Osteocyte (in vitro differentiated cells): ENCODE data around the gene CD6. TPM values are rescaled to one million over a fixed set of nuclear protein-coding genes. Genes with fewer than 3 reads are reported as not detected.

Source experiments
- DNase-seq: peaks from one replicate; pipeline ENCODE4 v3.0.0; 2021; ENCODE audit warnings: mixed read lengths; ENCODE audit not compliant: unreplicated experiment; ENCODE audit errors: extremely low spot score
- H3K27ac Mint-ChIP-seq: one replicate; pipeline ENCODE4 v1.8.0; 2021; ENCODE audit warnings: mild to moderate bottlenecking, mixed read lengths; ENCODE audit not compliant: unreplicated experiment
- H3K27me3 Mint-ChIP-seq: one replicate; pipeline ENCODE4 v1.8.0; 2021; ENCODE audit warnings: mixed read lengths; ENCODE audit not compliant: unreplicated experiment
- H3K36me3 Mint-ChIP-seq: one replicate; pipeline ENCODE4 v1.8.0; 2021; ENCODE audit warnings: mixed read lengths; ENCODE audit not compliant: unreplicated experiment
- H3K4me1 Mint-ChIP-seq: one replicate; pipeline ENCODE4 v1.8.0; 2021; ENCODE audit warnings: mixed read lengths; ENCODE audit not compliant: unreplicated experiment
- H3K4me3 Mint-ChIP-seq: one replicate; pipeline ENCODE4 v1.8.0; 2021; ENCODE audit warnings: mild to moderate bottlenecking, moderate library complexity, mixed read lengths; ENCODE audit not compliant: unreplicated experiment
- H3K9me3 Mint-ChIP-seq: one replicate; pipeline ENCODE4 v1.8.0; 2021; ENCODE audit warnings: mixed read lengths; ENCODE audit not compliant: unreplicated experiment
- CTCF ChIP-seq: fragments of 200-600 bp; sonication (generic); IDR thresholded peaks from 2 replicates; pipeline ENCODE4 v1.5.0; 2021; ENCODE audit warnings: antibody characterized with exemption, mild to moderate bottlenecking, moderate library complexity
- total RNA-seq: library from RNA; stranded (reverse); gene quantifications from 2 replicates; pipeline ENCODE4 v1.2.1, GENCODE V29; 2021

CD6 gene
- total RNA-seq, 1 donor from 2014 or later = not detected

DNA sequence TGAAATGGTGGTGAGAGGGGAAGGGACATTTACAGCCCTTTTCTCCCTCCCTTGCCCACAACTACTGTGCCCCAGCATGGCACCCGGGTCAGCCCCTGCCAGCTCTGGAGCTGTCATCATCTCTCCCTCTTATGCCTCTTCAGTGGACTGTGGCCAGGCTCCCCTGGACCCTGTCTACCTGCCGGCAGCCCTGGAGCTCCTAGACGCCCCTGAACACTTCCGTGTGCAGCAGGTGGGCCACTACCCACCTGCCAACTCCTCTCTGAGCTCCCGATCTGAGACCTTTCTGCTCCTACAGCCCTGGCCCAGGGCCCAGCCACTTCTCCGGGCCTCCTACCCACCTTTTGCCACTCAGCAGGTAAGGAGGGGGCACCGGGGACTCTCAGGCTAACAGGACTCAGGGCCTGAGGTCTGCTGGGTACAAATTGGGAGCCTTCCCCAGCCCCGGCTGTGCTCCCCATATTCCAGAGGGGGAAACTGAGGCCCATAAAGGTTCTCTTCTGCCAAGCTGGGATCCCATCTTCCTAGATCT, 44.4 kb upstream of the CD6 start:
- H3K4me3 Mint-ChIP-seq = no peak overlapping the region
- TF ChIP-seq CTCF = no peak

DNA sequence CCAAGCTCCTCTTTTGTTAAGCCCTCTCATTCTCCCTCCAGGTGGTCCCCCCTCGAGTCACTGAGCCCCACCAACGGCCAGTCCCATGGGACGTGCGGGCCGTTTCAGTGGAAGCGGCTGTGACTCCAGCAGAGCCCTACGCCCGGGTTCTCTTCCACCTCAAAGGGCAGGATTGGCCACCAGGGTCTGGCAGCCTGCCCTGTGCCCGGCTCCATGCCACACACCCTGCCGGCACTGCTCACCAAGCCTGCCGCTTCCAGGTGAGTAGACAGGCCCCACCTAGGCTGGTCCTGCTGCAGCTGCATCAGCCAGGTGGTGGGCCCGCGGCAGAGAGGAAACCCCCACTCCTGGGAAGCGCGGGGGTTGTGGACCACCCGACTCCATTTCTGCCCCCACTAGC, 43.9 kb upstream of the CD6 start:
- H3K4me1 Mint-ChIP-seq = peaks cover 17% of the 10 kb centered on the region
- no peak for TF ChIP-seq CTCF
- peaks cover 13% of the 10 kb centered on the region for H3K36me3 Mint-ChIP-seq
- H3K9me3 Mint-ChIP-seq = no peaks in the 10 kb centered on the region
- no peak for DNase-seq
- H3K27me3 Mint-ChIP-seq = no peaks in the 10 kb centered on the region
- no peak overlapping the region for H3K4me3 Mint-ChIP-seq
- H3K27ac Mint-ChIP-seq = no peak overlapping the region

More for the DNA sequence above, 44.4 kb upstream of the CD6 start:
- Mint-ChIP-seq H3K27ac (no peak overlapping the region), H3K9me3 (no peaks in the 10 kb centered on the region), H3K36me3 (peaks cover 14% of the 10 kb centered on the region), H3K4me1 (peaks cover 16% of the 10 kb centered on the region), H3K27me3 (no peaks in the 10 kb centered on the region)
- no peak for DNase-seq

DNA sequence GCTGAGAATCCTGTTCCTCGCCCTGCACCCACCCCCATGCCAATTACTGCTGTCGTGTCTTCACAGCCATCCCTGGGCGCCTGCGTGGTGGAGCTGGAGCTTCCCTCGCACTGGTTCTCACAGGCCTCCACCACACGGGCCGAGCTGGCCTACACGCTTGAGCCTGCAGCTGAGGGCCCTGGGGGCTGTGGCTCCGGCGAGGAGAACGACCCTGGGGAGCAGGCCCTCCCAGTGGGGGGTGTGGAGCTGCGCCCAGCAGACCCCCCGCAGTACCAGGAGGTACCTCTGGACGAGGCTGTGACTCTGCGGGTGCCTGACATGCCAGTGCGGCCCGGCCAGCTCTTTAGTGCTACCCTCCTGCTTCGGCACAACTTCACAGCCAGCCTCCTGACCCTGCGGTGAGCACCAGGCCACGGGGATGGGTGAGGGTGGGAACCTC, 42.9 kb upstream of the CD6 start:
- Mint-ChIP-seq H3K4me1 (peaks cover 22% of the 10 kb centered on the region), H3K27me3 (no peaks in the 10 kb centered on the region), H3K36me3 (peaks cover 11% of the 10 kb centered on the region), H3K4me3 (no peak overlapping the region), H3K27ac (no peak overlapping the region), H3K9me3 (no peaks in the 10 kb centered on the region)
- DNase-seq = no peak
- no peak for TF ChIP-seq CTCF

DNA sequence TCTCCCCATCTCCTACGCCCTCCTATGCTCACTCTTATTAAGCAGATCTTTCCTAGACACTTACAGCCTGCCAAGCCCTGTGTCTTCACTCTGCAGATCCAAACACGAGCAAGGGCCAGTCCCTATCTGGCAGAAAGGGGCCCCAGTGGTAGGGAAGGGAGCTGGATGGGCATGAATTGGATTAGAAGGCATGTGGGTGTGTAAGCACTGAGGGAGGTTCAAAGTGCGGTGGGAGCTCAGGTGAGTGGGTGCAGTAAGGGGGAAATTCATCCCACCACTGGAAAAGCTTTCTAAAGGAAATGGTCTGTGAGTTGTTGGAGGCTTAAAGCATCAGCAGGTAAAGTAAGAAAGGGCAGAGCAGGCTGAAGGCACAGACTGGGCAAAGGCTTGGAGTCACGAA, 41.7 kb upstream of the CD6 start:
- no peak overlapping the region for H3K27ac Mint-ChIP-seq
- H3K4me3 Mint-ChIP-seq = no peak overlapping the region

DNA sequence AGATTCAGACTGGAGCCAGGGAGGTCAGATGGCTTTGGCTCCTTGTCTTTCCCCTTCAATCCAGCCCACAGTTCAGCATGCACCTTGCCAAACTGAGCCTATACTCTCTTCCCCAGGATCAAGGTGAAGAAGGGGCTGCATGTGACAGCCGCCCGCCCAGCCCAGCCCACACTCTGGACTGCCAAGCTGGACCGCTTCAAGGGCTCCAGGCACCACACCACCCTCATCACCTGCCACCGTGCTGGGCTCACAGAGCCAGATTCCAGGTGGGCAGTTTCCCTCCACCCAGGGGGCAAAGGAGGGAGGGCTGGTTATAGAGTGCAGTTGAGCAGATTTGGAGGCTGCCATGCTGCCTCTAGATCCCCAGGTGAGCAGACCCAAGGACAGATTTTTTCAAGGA, 41.1 kb upstream of the CD6 start:
- no peak overlapping the region for H3K4me3 Mint-ChIP-seq
- no peak overlapping the region for H3K27ac Mint-ChIP-seq
- no peak for DNase-seq
- no peak for TF ChIP-seq CTCF
- H3K36me3 Mint-ChIP-seq = peaks cover 15% of the 10 kb centered on the region
- no peaks in the 10 kb centered on the region for H3K27me3 Mint-ChIP-seq
- peaks cover 14% of the 10 kb centered on the region for H3K4me1 Mint-ChIP-seq
- H3K9me3 Mint-ChIP-seq = no peaks in the 10 kb centered on the region

More for the DNA sequence above, 41.7 kb upstream of the CD6 start:
- no peaks in the 10 kb centered on the region for H3K9me3 Mint-ChIP-seq
- no peak for TF ChIP-seq CTCF
- H3K27me3 Mint-ChIP-seq = no peaks in the 10 kb centered on the region
- no peak for DNase-seq
- peaks cover 19% of the 10 kb centered on the region for H3K4me1 Mint-ChIP-seq
- peaks cover 15% of the 10 kb centered on the region for H3K36me3 Mint-ChIP-seq
